Parathyroid adenoma (tissue), 2 donors: ENCODE measurements around the gene NFATC3.

Experiments used
- H2AFZ ChIP-seq: fragments of 300-600 bp; sonication (generic); one replicate; pipeline ENCODE4 v1.7.0; 2017; ENCODE audit warnings: antibody characterized with exemption, mild to moderate bottlenecking
- H3K27ac ChIP-seq: fragments of 300-600 bp; sonication (generic); one replicate; pipeline ENCODE4 v1.7.0; 2017
- H3K27me3 ChIP-seq: fragments of 300-600 bp; sonication (generic); one replicate; pipeline ENCODE4 v1.7.0; 2017; ENCODE audit warnings: low read length; ENCODE audit not compliant: control insufficient read depth, insufficient read depth
- H3K36me3 ChIP-seq: fragments of 300-600 bp; sonication (generic); one replicate; pipeline ENCODE4 v1.7.0; 2017; ENCODE audit warnings: low read length; ENCODE audit not compliant: control insufficient read depth, insufficient read depth
- H3K4me1 ChIP-seq: fragments of 300-600 bp; sonication (generic); one replicate; pipeline ENCODE4 v1.7.0; 2017; ENCODE audit warnings: control low read depth
- H3K4me2 ChIP-seq: fragments of 300-600 bp; sonication (generic); one replicate; pipeline ENCODE4 v1.7.0; 2017; ENCODE audit warnings: low read length
- H3K4me3 ChIP-seq: fragments of 300-600 bp; sonication (generic); one replicate; pipeline ENCODE4 v1.7.0; 2017; ENCODE audit warnings: low read depth, low read length
- H3K79me2 ChIP-seq: fragments of 300-600 bp; sonication (generic); one replicate; pipeline ENCODE4 v1.7.0; 2017; ENCODE audit warnings: control low read depth
- H3K9ac ChIP-seq: fragments of 300-600 bp; sonication (generic); one replicate; pipeline ENCODE4 v1.7.0; 2017; ENCODE audit warnings: mild to moderate bottlenecking
- H3K9me3 ChIP-seq: fragments of 300-600 bp; sonication (generic); one replicate; pipeline ENCODE4 v1.7.0; 2017; ENCODE audit warnings: low read length; ENCODE audit not compliant: control insufficient read depth
- TF ChIP-seq, protein P1 (sequence below): fragments of 300-600 bp; sonication (generic); IDR thresholded peaks from one replicate; pipeline ENCODE4 v1.7.0; 2017; ENCODE audit warnings: antibody characterized with exemption, mild to moderate bottlenecking
- donor health status: primary hyperparathyroidism.

NFATC3 gene

DNA sequence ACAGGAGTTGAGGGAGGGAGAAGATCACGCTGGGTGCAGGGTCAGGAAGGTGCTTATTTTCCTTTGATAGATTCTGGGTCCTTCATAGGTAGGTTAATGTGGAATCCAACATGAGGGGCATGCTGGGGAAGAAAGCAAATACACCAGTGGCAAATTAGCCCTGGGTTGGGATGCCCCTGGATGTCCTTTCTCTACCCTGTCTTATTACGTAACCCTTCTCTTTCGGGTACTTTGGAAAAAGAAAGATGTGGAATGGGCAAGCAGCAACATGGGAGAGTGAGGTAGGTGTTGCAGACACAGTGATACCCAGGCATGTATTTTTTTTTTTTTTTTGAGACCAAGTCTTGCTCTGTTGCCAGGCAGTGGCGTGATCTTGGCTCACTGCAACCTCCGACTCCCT lies 188.3 kb downstream of the NFATC3 start:
- no peaks in the 10 kb centered on the region for H3K9me3 ChIP-seq
- no peak overlapping the region for H3K9ac ChIP-seq
- no peaks in the 10 kb centered on the region for H3K27me3 ChIP-seq
- no peak overlapping the region for H3K27ac ChIP-seq
- no peak overlapping the region for H3K4me2 ChIP-seq
- TF ChIP-seq, protein P1, sequence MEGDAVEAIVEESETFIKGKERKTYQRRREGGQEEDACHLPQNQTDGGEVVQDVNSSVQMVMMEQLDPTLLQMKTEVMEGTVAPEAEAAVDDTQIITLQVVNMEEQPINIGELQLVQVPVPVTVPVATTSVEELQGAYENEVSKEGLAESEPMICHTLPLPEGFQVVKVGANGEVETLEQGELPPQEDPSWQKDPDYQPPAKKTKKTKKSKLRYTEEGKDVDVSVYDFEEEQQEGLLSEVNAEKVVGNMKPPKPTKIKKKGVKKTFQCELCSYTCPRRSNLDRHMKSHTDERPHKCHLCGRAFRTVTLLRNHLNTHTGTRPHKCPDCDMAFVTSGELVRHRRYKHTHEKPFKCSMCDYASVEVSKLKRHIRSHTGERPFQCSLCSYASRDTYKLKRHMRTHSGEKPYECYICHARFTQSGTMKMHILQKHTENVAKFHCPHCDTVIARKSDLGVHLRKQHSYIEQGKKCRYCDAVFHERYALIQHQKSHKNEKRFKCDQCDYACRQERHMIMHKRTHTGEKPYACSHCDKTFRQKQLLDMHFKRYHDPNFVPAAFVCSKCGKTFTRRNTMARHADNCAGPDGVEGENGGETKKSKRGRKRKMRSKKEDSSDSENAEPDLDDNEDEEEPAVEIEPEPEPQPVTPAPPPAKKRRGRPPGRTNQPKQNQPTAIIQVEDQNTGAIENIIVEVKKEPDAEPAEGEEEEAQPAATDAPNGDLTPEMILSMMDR, result no peak
- no peaks in the 10 kb centered on the region for H3K36me3 ChIP-seq
- H2AFZ ChIP-seq, result no peak overlapping the region
- no peaks in the 10 kb centered on the region for H3K79me2 ChIP-seq
- no peak overlapping the region for H3K4me3 ChIP-seq
- peaks cover 3% of the 10 kb centered on the region for H3K4me1 ChIP-seq

DNA sequence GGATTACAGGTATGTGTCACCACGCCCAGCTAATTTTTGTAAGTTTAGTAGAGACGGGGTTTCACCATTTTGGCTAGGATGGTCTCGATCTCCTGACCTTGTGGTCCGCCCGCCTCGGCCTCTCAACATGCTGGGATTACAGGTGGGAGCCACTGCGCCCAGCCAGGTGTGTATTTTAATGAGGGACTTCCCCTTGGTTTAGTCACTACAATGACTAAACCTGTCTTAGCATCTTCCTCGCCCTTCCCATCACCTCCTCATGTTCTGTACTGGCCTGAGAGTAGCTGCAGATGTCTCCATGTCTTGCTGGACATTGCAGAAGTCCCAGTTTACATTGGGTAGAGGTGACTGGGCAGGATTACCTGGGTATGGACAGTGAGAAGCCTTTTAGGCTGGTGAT lies 188.7 kb downstream of the NFATC3 start:
- H3K27ac ChIP-seq, result no peak overlapping the region
- no peaks in the 10 kb centered on the region for H3K9me3 ChIP-seq
- H3K36me3 ChIP-seq, result no peaks in the 10 kb centered on the region
- H3K4me1 ChIP-seq, result peaks cover 3% of the 10 kb centered on the region
- H2AFZ ChIP-seq, result no peak overlapping the region
- no peak overlapping the region for H3K4me3 ChIP-seq
- no peaks in the 10 kb centered on the region for H3K27me3 ChIP-seq
- no peaks in the 10 kb centered on the region for H3K79me2 ChIP-seq
- TF ChIP-seq, protein P1, result no peak
- H3K4me2 ChIP-seq, result no peak overlapping the region
- no peak overlapping the region for H3K9ac ChIP-seq

DNA sequence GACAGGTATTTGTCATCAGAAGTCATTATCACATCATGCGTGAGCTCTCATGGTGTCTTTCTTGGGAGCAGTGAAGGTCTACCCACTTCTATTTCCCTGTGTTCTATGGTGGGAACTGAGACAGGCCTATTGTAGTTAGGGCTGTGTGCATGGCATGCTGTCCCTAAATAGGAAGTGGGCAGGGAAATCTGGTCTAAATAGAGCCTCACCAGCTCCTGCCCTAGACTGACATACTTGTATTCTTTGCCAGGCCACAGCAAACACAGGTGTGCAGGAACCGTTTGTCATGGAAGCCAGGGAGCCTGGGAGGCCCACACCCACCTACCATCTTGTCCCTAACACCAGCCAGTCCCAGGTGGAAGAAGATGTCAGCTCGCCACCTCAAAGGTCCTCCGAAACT lies 189.3 kb downstream of the NFATC3 start:
- Histone ChIP-seq H2AFZ (no peak overlapping the region), H3K9me3 (no peaks in the 10 kb centered on the region), H3K27ac (no peak overlapping the region), H3K9ac (no peak overlapping the region), H3K4me3 (no peak overlapping the region), H3K4me1 (peaks cover 3% of the 10 kb centered on the region), H3K79me2 (no peaks in the 10 kb centered on the region), H3K27me3 (no peaks in the 10 kb centered on the region), H3K36me3 (no peaks in the 10 kb centered on the region), H3K4me2 (no peak overlapping the region)
- TF ChIP-seq, protein P1, result no peak

DNA sequence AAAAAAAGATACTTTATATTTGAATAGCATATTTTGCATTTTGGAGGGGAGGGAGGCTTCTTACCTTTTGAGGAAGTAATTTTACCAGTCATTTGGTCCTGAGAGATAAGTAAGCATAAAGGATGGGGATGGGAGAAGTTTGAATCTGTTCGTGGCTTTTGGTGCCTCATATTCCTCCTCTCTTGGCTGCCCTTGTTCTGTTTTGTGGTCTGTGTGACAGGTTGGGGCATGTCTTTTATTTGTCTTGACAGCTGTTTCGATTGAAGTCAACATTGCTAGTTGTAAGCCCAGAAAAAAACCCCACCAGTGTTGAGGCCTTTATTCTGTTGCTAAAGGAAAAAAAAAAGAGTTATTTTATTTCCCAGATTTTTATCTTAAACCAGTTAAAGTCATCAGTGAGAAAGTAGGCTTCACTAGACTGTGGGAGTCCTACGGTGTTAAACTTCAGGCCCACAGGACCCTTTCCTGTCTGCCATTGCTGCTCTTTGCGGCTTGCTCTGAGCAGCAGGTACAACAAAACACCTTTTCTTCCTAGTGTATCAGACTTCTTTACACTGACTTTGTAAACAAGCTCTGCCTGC lies 190.5 kb downstream of the NFATC3 start:
- no peaks in the 10 kb centered on the region for H3K36me3 ChIP-seq
- H2AFZ ChIP-seq, result no peak overlapping the region
- H3K4me3 ChIP-seq, result no peak overlapping the region
- H3K27me3 ChIP-seq, result no peaks in the 10 kb centered on the region
- TF ChIP-seq, protein P1, result no peak
- no peak overlapping the region for H3K4me2 ChIP-seq
- peaks cover 3% of the 10 kb centered on the region for H3K4me1 ChIP-seq
- no peaks in the 10 kb centered on the region for H3K9me3 ChIP-seq
- no peak overlapping the region for H3K27ac ChIP-seq
- no peak overlapping the region for H3K9ac ChIP-seq
- no peaks in the 10 kb centered on the region for H3K79me2 ChIP-seq

DNA sequence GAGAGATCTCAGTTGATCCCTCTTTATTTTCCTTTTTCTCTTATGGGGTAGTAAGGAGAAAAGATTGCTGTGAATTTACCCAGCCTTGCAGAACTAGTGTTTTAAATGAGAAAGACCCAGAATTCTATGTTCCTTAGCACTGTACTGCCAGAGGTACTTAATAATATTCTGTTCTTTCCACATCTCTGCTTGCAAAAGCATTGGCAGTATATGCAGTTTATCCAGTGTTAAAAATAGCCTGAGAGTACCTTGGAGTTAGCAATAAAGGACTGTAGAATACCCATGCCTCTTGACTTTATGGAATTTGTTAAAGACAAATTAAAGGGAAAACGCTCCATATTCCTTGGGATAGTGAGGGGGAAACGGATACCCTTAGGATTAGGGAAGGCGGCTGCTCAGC lies 191.1 kb downstream of the NFATC3 start:
- Histone ChIP-seq H3K9ac (no peak overlapping the region), H3K27me3 (no peaks in the 10 kb centered on the region), H3K4me1 (peaks cover 3% of the 10 kb centered on the region), H3K4me2 (no peak overlapping the region), H3K36me3 (no peaks in the 10 kb centered on the region), H3K79me2 (no peaks in the 10 kb centered on the region), H2AFZ (no peak overlapping the region), H3K27ac (no peak overlapping the region), H3K9me3 (no peaks in the 10 kb centered on the region), H3K4me3 (no peak overlapping the region)
- TF ChIP-seq, protein P1, result no peak
